CD14-positive monocyte (primary cell): ENCODE data around the gene CCNQ. TPM values are rescaled to one million over a fixed set of nuclear protein-coding genes. Genes with fewer than 3 reads are reported as not detected.

Experiments
- DNase-seq, 3 donors: peaks; one replicate each; pipeline ENCODE4 v3.0.0-alpha.2; 2011 to 2022
- H2AFZ ChIP-seq: 2 replicates; pipeline ENCODE4 v1.6.0; 2012; ENCODE audit warnings: mild to moderate bottlenecking, low read depth, low read length, inconsistent platforms; ENCODE audit not compliant: insufficient read depth, poor library complexity, severe bottlenecking
- H3K27ac ChIP-seq, 2 donors: 1 replicate in 1 of 2; 2 replicates in 1 of 2; pipeline ENCODE4 v1.5.1; 2012 to 2013; ENCODE audit warnings: low read length in 2 of 2, control low read depth in 1 of 2, inconsistent platforms in 1 of 2, low read depth in 1 of 2, mild to moderate bottlenecking in 1 of 2
- H3K27me3 ChIP-seq, 2 donors: one replicate each; pipeline versions ENCODE4 v1.6.0 to v1.6.1; 2011 to 2013; ENCODE audit warnings: low read length in 2 of 2; ENCODE audit not compliant: control insufficient read depth in 2 of 2, insufficient read depth in 2 of 2
- H3K36me3 ChIP-seq, 2 donors: replicated peaks in 1 of 2; 1 replicate in 1 of 2; 2 replicates in 1 of 2; pipeline versions ENCODE4 v1.5.1 to v1.6.1; 2012 to 2013; ENCODE audit warnings: low read length in 2 of 2, control low read depth in 1 of 2, inconsistent platforms in 1 of 2, mild to moderate bottlenecking in 1 of 2; ENCODE audit not compliant: insufficient read depth in 2 of 2, control insufficient read depth in 1 of 2
- H3K4me1 ChIP-seq, 2 donors: 1 replicate in 1 of 2; 2 replicates in 1 of 2; pipeline versions ENCODE4 v1.5.1 to v1.6.1; 2012 to 2013; ENCODE audit warnings: low read length in 2 of 2, control low read depth in 1 of 2, inconsistent platforms in 1 of 2, mild to moderate bottlenecking in 1 of 2, moderate library complexity in 1 of 2; ENCODE audit not compliant: insufficient read depth in 2 of 2, control insufficient read depth in 1 of 2
- H3K4me2 ChIP-seq: replicated peaks from 2 replicates; pipeline ENCODE3; 2012; ENCODE audit warnings: low read length, moderate library complexity, mild to moderate bottlenecking; ENCODE audit not compliant: poor library complexity, severe bottlenecking; ENCODE audit errors: extremely low read depth
- H3K4me3 ChIP-seq, 3 experiments: fragments of 200-600 bp in 1 of 3; sonication (generic) in 1 of 3; replicated peaks in 1 of 3; 1 replicate in 2 of 3; 2 replicates in 1 of 3; pipeline ENCODE4 v1.5.1; 2011 to 2013; ENCODE audit warnings: low read length in 3 of 3, mild to moderate bottlenecking in 3 of 3, control low read depth in 2 of 3, low read depth in 2 of 3, inconsistent platforms in 1 of 3, moderate library complexity in 1 of 3
- H3K79me2 ChIP-seq: 2 replicates; pipeline ENCODE4 v1.6.0; 2012; ENCODE audit warnings: mild to moderate bottlenecking, control low read depth, inconsistent platforms, low read length, moderate library complexity; ENCODE audit not compliant: insufficient read depth
- H3K9ac ChIP-seq: 2 replicates; pipeline ENCODE4 v1.6.0; 2017; ENCODE audit warnings: low read length, mild to moderate bottlenecking; ENCODE audit not compliant: insufficient read depth, poor library complexity, severe bottlenecking
- H3K9me3 ChIP-seq, 2 donors: replicated peaks in 1 of 2; 1 replicate in 1 of 2; 2 replicates in 1 of 2; pipeline versions ENCODE4 v1.5.1 to v1.6.1; 2012 to 2013; ENCODE audit warnings: low read length in 2 of 2, control low read depth in 1 of 2; ENCODE audit not compliant: control insufficient read depth in 1 of 2, insufficient read depth in 1 of 2
- H4K20me1 ChIP-seq: 2 replicates; pipeline ENCODE4 v1.6.0; 2012; ENCODE audit warnings: mild to moderate bottlenecking, low read length, control low read depth, moderate library complexity; ENCODE audit not compliant: insufficient read depth
- H3K27ac Mint-ChIP-seq, 7 donors: one replicate each; pipeline ENCODE4 v1.8.0; 2020; ENCODE audit warnings: mild to moderate bottlenecking in 7 of 7, mixed read lengths in 7 of 7, moderate library complexity in 6 of 7, inconsistent platforms in 2 of 7
- H3K27me3 Mint-ChIP-seq, 3 donors: one replicate each; pipeline ENCODE4 v1.8.0; 2021 to 2022; ENCODE audit warnings: low read depth in 3 of 3, mild to moderate bottlenecking in 3 of 3, mixed read lengths in 3 of 3, moderate library complexity in 3 of 3, inconsistent platforms in 1 of 3
- H3K36me3 Mint-ChIP-seq, 2 donors: one replicate each; pipeline ENCODE4 v1.8.0; 2020; ENCODE audit warnings: mixed read lengths in 2 of 2, inconsistent platforms in 1 of 2, mild to moderate bottlenecking in 1 of 2
- H3K4me1 Mint-ChIP-seq: one replicate; pipeline ENCODE4 v1.8.0; 2020; ENCODE audit warnings: mild to moderate bottlenecking, mixed read lengths
- H3K4me3 Mint-ChIP-seq, 2 donors: one replicate each; pipeline ENCODE4 v1.8.0; 2020; ENCODE audit warnings: mild to moderate bottlenecking in 2 of 2, mixed read lengths in 2 of 2, moderate library complexity in 1 of 2
- H3K9me3 Mint-ChIP-seq, 7 donors: one replicate each; pipeline ENCODE4 v1.8.0; 2020 to 2022; ENCODE audit warnings: mixed read lengths in 7 of 7, mild to moderate bottlenecking in 6 of 7, moderate library complexity in 6 of 7, inconsistent platforms in 2 of 7
- WGBS: methylation state at CpG from one replicate; pipeline ENCODE4 v1.1.5; 2013; ENCODE audit warnings: missing lambda C conversion rate; ENCODE audit not compliant: insufficient coverage; 5-methylcytosine and 5-hydroxymethylcytosine counted together
- intact Hi-C, 2 donors: fragments of 100-400 bp; cut with micrococcal nuclease; formaldehyde crosslinking; loops; one replicate each; pipeline versions ENCODE4 v1.15.0 to v1.15.1; 2023
- polyA plus RNA-seq, 3 donors: library from polyadenylated mRNA; depleted of rRNA in 1 of 3; unstranded in 2 of 3; stranded (reverse) in 1 of 3; fragments of 300-500 nt in 2 of 3; fragments of >200 nt in 1 of 3; fragmentation: Illumina TruSeq in 2 of 3; gene quantifications; 1 replicate in 2 of 3; 2 replicates in 1 of 3; pipeline ENCODE4 v1.2.3, GENCODE V29; 2012 to 2021
- TF ChIP-seq, protein P1 (sequence below): fragments of 200-600 bp; IDR thresholded peaks from one replicate; pipeline ENCODE4 v1.8.0; 2022; ENCODE audit warnings: antibody characterized with exemption, mild to moderate bottlenecking

The CCNQ gene
- polyA plus RNA-seq, 3 donors = 21.8 to 35.6 (median 29.3) TPM

DNA sequence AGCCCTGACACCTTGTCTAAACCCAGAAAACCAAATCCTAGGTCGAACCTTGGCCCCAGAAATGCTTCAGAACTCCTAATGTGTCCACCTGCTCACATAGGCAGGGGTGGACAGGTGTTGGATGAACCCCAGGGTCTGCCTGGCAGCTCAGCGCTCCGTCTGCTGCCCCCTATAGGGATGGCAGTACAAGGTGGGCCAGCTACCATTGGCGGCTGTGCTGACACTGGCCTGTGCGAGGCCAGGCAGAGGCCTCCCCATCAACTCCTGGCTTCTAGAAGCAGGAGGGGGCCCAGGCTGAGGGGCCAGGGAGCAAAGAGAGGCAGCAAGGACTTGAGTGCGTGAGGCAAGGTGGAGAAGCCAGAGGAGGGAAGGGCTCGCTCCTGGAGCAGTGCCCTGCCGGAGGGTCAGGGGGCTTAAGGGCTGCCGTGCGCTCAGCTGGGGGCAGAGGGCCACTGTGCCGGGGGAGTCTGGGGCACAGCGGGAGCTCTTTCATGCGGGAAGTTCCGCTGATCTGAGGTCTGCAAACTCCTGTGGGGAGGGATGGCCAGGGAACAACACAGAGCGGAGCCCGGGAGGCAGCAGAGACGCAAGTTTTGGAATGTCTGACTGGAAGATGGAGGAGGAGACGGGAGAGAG lies 20.6 kb downstream of the CCNQ start:
- H3K4me1 ChIP-seq = peaks cover 11% of the 10 kb centered on the region in 2 donors
- intact Hi-C loops = no loop called here
- peak overlapping the region in 1 of 7 donors; percentile 62 for H3K27ac Mint-ChIP-seq

DNA sequence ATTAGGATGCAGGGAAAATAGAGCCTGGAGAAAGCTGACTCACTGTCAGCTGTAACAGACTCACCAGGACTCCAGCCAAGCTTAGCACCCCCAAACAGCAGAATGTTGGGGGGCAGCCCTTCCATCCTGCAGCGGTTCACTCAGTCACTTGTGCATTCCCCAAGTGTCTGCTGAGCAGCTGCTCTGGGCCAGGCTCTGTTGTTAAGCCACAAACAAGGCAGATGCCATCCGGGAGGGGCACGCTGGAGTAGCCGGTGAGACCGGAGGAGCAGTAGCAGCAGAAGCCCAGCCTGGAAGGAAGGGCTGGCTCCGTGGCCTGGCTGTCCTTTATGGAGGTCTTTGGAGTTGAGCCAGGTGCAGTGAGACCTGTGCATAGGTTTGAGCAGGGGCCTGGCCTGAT lies 22.0 kb downstream of the CCNQ start:
- Mint-ChIP-seq H3K27me3 (peaks cover 5 to 32% (median 7%) of the 10 kb centered on the region in 3 donors), H3K9me3 (peaks cover 0 to 2% (median 0%) of the 10 kb centered on the region in 7 donors), H3K27ac (no peak overlapping the region), H3K4me1 (peaks cover 3% of the 10 kb centered on the region), H3K4me3 (no peak overlapping the region), H3K36me3 (no peaks in the 10 kb centered on the region)
- Histone ChIP-seq H3K27me3 (no peaks in the 10 kb centered on the region), H3K4me2 (no peak overlapping the region), H4K20me1 (no peaks in the 10 kb centered on the region), H2AFZ (no peak overlapping the region), H3K9me3 (no peaks in the 10 kb centered on the region), H3K4me1 (no peaks in the 10 kb centered on the region), H3K36me3 (no peaks in the 10 kb centered on the region), H3K4me3 (no peak overlapping the region), H3K9ac (no peak overlapping the region), H3K79me2 (no peaks in the 10 kb centered on the region), H3K27ac (no peak overlapping the region)
- TF ChIP-seq, protein P1, sequence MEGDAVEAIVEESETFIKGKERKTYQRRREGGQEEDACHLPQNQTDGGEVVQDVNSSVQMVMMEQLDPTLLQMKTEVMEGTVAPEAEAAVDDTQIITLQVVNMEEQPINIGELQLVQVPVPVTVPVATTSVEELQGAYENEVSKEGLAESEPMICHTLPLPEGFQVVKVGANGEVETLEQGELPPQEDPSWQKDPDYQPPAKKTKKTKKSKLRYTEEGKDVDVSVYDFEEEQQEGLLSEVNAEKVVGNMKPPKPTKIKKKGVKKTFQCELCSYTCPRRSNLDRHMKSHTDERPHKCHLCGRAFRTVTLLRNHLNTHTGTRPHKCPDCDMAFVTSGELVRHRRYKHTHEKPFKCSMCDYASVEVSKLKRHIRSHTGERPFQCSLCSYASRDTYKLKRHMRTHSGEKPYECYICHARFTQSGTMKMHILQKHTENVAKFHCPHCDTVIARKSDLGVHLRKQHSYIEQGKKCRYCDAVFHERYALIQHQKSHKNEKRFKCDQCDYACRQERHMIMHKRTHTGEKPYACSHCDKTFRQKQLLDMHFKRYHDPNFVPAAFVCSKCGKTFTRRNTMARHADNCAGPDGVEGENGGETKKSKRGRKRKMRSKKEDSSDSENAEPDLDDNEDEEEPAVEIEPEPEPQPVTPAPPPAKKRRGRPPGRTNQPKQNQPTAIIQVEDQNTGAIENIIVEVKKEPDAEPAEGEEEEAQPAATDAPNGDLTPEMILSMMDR = no peak
- intact Hi-C loops = no loop called here
- DNase-seq = no peak
- 100% methylated on average over 1 of the region's 6 CpGs for WGBS

More for the DNA sequence above, 20.6 kb downstream of the CCNQ start:
- DNase-seq = no peak
- peaks cover 5 to 33% (median 7%) of the 10 kb centered on the region in 3 donors for H3K27me3 Mint-ChIP-seq
- Histone ChIP-seq H3K9ac (no peak overlapping the region), H4K20me1 (no peaks in the 10 kb centered on the region), H3K9me3 (no peaks in the 10 kb centered on the region), H3K36me3 (no peaks in the 10 kb centered on the region), H3K27ac (no peak overlapping the region), H3K27me3 (no peaks in the 10 kb centered on the region), H3K4me3 (no peak overlapping the region), H2AFZ (no peak overlapping the region), H3K4me2 (no peak overlapping the region), H3K79me2 (no peaks in the 10 kb centered on the region)
- H3K4me3 Mint-ChIP-seq = no peak overlapping the region
- WGBS = 97% methylated on average over 6 of the region's 18 CpGs
- peaks cover 13% of the 10 kb centered on the region for H3K4me1 Mint-ChIP-seq
- TF ChIP-seq, protein P1 = no peak
- H3K36me3 Mint-ChIP-seq = no peaks in the 10 kb centered on the region
- peaks cover 0 to 2% (median 0%) of the 10 kb centered on the region in 7 donors for H3K9me3 Mint-ChIP-seq
